H1 (cell line): ENCODE results near the gene TDRD3. TPM values are rescaled to one million over a fixed set of nuclear protein-coding genes. Genes with fewer than 3 reads are reported as not detected.

Experiments used
- CTCF ChIA-PET: fragments of 300-600 bp; sonication (Branson Sonifier 250); formaldehyde crosslinking; loops from one replicate; lab custom pipeline; 2021; ENCODE audit not compliant: partially characterized antibody; lab: Charles Lee
- POLR2A ChIA-PET: fragments of 300-600 bp; sonication (Branson Sonifier 250); formaldehyde crosslinking; loops from one replicate; lab custom pipeline; 2021; ENCODE audit warnings: inconsistent platforms; ENCODE audit not compliant: partially characterized antibody; lab: Charles Lee
- DNase-seq, 2 experiments: peaks; one replicate each; pipeline versions ENCODE4 v3.0.0 to v3.0.0-alpha.2; 2010 to 2022; ENCODE audit warnings: low spot score in 2 of 2, low read depth in 1 of 2, mixed read lengths in 1 of 2
- FAIRE-seq: peaks from 2 replicates; lab custom pipeline; 2011; peaks lifted over from hg19 to GRCh38; lab: Jason Lieb, UNC
- H2AFZ ChIP-seq: 2 replicates; pipeline ENCODE4 v1.8.1; 2012; ENCODE audit warnings: low read length, inconsistent platforms
- H2AK5ac ChIP-seq: 2 replicates; pipeline ENCODE4 v1.6.1; 2013; ENCODE audit warnings: low read depth, low read length
- H2BK120ac ChIP-seq: replicated peaks from 2 replicates; pipeline ENCODE3; 2013; ENCODE audit warnings: low read depth, low read length, inconsistent platforms
- H2BK12ac ChIP-seq: 2 replicates; pipeline ENCODE4 v1.6.1; 2013; ENCODE audit warnings: low read depth, low read length
- H2BK15ac ChIP-seq: 2 replicates; pipeline ENCODE4 v1.6.1; 2013; ENCODE audit warnings: low read length
- H2BK20ac ChIP-seq: 2 replicates; pipeline ENCODE4 v1.6.1; 2013; ENCODE audit warnings: low read length
- H2BK5ac ChIP-seq: 2 replicates; pipeline ENCODE4 v1.6.1; 2013; ENCODE audit warnings: low read depth, low read length
- H3K14ac ChIP-seq: 2 replicates; pipeline ENCODE4 v1.6.1; 2013; ENCODE audit warnings: inconsistent platforms; ENCODE audit not compliant: insufficient read length
- H3K18ac ChIP-seq: 2 replicates; pipeline ENCODE4 v1.6.1; 2013; ENCODE audit warnings: low read length; ENCODE audit errors: extremely low read depth
- H3K23ac ChIP-seq: 2 replicates; pipeline ENCODE4 v1.6.1; 2013; ENCODE audit warnings: inconsistent platforms; ENCODE audit not compliant: insufficient read length
- H3K23me2 ChIP-seq: 2 replicates; pipeline ENCODE4 v1.6.1; 2013; ENCODE audit warnings: low read depth, low read length
- H3K27ac ChIP-seq: 2 replicates; pipeline ENCODE4 v1.6.1; 2011; ENCODE audit warnings: low read depth, low read length, inconsistent platforms
- H3K27me3 ChIP-seq, 4 experiments: replicated peaks in 1 of 4; 1 replicate in 1 of 4; 2 replicates in 3 of 4; pipeline versions ENCODE4 v1.6.1 to v1.8.1; 2011 to 2013; ENCODE audit warnings: low read length in 3 of 4, mild to moderate bottlenecking in 3 of 4, inconsistent platforms in 2 of 4, mixed read lengths in 2 of 4, moderate library complexity in 1 of 4; ENCODE audit not compliant: control insufficient read depth in 3 of 4, insufficient read depth in 3 of 4; ENCODE audit errors: extremely low read depth in 1 of 4
- H3K36me3 ChIP-seq, 4 experiments: 2 replicates each; pipeline versions ENCODE4 v1.6.1 to v1.8.1; 2011 to 2013; ENCODE audit warnings: mild to moderate bottlenecking in 4 of 4, low read length in 3 of 4, moderate library complexity in 2 of 4, control low read depth in 1 of 4, inconsistent platforms in 1 of 4; ENCODE audit not compliant: insufficient read depth in 4 of 4, control insufficient read depth in 2 of 4
- H3K4ac ChIP-seq: replicated peaks from 2 replicates; pipeline ENCODE3; 2013; ENCODE audit warnings: low read length, low read depth, mixed read lengths, inconsistent platforms; ENCODE audit not compliant: insufficient read length
- H3K4me1 ChIP-seq, 4 experiments: replicated peaks in 1 of 4; 1 replicate in 1 of 4; 2 replicates in 3 of 4; pipeline versions ENCODE4 v1.6.1 to v1.8.1; 2011 to 2013; ENCODE audit warnings: low read length in 3 of 4, inconsistent platforms in 2 of 4, mixed read lengths in 1 of 4; ENCODE audit not compliant: insufficient read depth in 4 of 4, control insufficient read depth in 3 of 4
- H3K4me2 ChIP-seq, 2 experiments: 2 replicates each; pipeline versions ENCODE4 v1.6.1 to v1.8.1; 2011 to 2013; ENCODE audit warnings: low read depth in 2 of 2, low read length in 2 of 2, control low read depth in 1 of 2, inconsistent platforms in 1 of 2, mild to moderate bottlenecking in 1 of 2; ENCODE audit not compliant: insufficient read depth in 1 of 2
- H3K4me3 ChIP-seq, 4 experiments: fragments of 200-600, 300-600 bp in 1 of 4; sonication (generic), shearing (Covaris generic), sonication (Bioruptor Twin) in 1 of 4; 2 replicates each; pipeline versions ENCODE4 v1.5.1 to v1.8.1; 2011 to 2016; ENCODE audit warnings: low read length in 4 of 4, low read depth in 3 of 4, control low read depth in 2 of 4, inconsistent platforms in 2 of 4, mild to moderate bottlenecking in 2 of 4, mixed read lengths in 1 of 4, moderate library complexity in 1 of 4; ENCODE audit not compliant: insufficient read depth in 2 of 4; ENCODE audit errors: extremely low read depth in 1 of 4
- H3K56ac ChIP-seq: replicated peaks from 2 replicates; pipeline ENCODE3; 2013; ENCODE audit warnings: low read depth, mild to moderate bottlenecking, mixed read lengths, low read length, inconsistent platforms; ENCODE audit not compliant: insufficient read length
- H3K79me1 ChIP-seq: 2 replicates; pipeline ENCODE4 v1.6.1; 2013; ENCODE audit warnings: low read depth, low read length, control low read depth
- H3K79me2 ChIP-seq, 2 experiments: 2 replicates each; pipeline versions ENCODE4 v1.6.1 to v1.8.1; 2012 to 2013; ENCODE audit warnings: low read length in 2 of 2, mild to moderate bottlenecking in 2 of 2, inconsistent platforms in 1 of 2; ENCODE audit not compliant: insufficient read depth in 2 of 2, control insufficient read depth in 1 of 2
- H3K9ac ChIP-seq, 4 experiments: replicated peaks in 1 of 4; 1 replicate in 1 of 4; 2 replicates in 3 of 4; pipeline versions ENCODE4 v1.6.1 to v1.8.1; 2011 to 2013; ENCODE audit warnings: low read depth in 3 of 4, low read length in 3 of 4, control low read depth in 2 of 4, mild to moderate bottlenecking in 2 of 4, moderate library complexity in 2 of 4, inconsistent platforms in 1 of 4; ENCODE audit errors: extremely low read depth in 1 of 4
- H3K9me3 ChIP-seq, 2 experiments: 2 replicates each; pipeline versions ENCODE4 v1.6.1 to v1.8.1; 2012 to 2013; ENCODE audit warnings: mild to moderate bottlenecking in 2 of 2, moderate library complexity in 2 of 2, control low read depth in 1 of 2, inconsistent platforms in 1 of 2, low read depth in 1 of 2, low read length in 1 of 2, mixed read lengths in 1 of 2; ENCODE audit not compliant: insufficient read depth in 2 of 2
- H4K20me1 ChIP-seq, 2 experiments: replicated peaks in 1 of 2; 2 replicates each; pipeline versions ENCODE3 to v1.8.1; 2011 to 2013; ENCODE audit warnings: inconsistent platforms in 2 of 2, low read length in 2 of 2, mild to moderate bottlenecking in 1 of 2; ENCODE audit not compliant: insufficient read depth in 2 of 2, control insufficient read depth in 1 of 2
- H4K5ac ChIP-seq: 2 replicates; pipeline ENCODE4 v1.6.1; 2013; ENCODE audit warnings: low read length, low read depth, mixed read lengths, inconsistent platforms; ENCODE audit not compliant: insufficient read length
- H4K8ac ChIP-seq: 2 replicates; pipeline ENCODE4 v1.8.0; 2013; ENCODE audit warnings: mild to moderate bottlenecking, moderate library complexity, low read length, inconsistent platforms; ENCODE audit not compliant: insufficient read depth; ENCODE audit errors: extremely low read depth
- H4K91ac ChIP-seq: replicated peaks from 2 replicates; pipeline ENCODE3; 2013; ENCODE audit warnings: low read length, mixed read lengths, inconsistent platforms; ENCODE audit not compliant: insufficient read length
- ASH2L ChIP-seq: fragments of 200-600, 300-600 bp; sonication (generic); IDR thresholded peaks from one replicate; pipeline ENCODE4 v1.7.1; 2017; ENCODE audit warnings: low read length
- BACH1 ChIP-seq: IDR thresholded peaks from 2 replicates; pipeline ENCODE4 v1.6.1; 2012; ENCODE audit warnings: low read length, improper control_type of control experiment
- BRCA1 ChIP-seq: IDR thresholded peaks from 2 replicates; pipeline ENCODE4 v1.6.1; 2012; ENCODE audit warnings: low read depth, low read length, improper control_type of control experiment
- CEBPB ChIP-seq: IDR thresholded peaks from 2 replicates; pipeline ENCODE4 v1.6.1; 2012; ENCODE audit warnings: low read depth, low read length
- CREB1 ChIP-seq: IDR thresholded peaks from 2 replicates; pipeline ENCODE4 v1.6.1; 2012; ENCODE audit warnings: inconsistent platforms
- CTBP2 ChIP-seq: IDR thresholded peaks from 2 replicates; pipeline ENCODE4 v1.7.0; 2011; ENCODE audit warnings: borderline replicate concordance, mild to moderate bottlenecking, moderate library complexity, mixed read lengths, low read length; ENCODE audit not compliant: insufficient read depth, insufficient read length
- GABPA ChIP-seq: IDR thresholded peaks from 2 replicates; pipeline ENCODE4 v1.6.1; 2011; ENCODE audit warnings: mild to moderate bottlenecking, low read length, moderate library complexity, borderline replicate concordance; ENCODE audit not compliant: insufficient read depth
- KDM5A ChIP-seq: fragments of 200-600 bp; IDR thresholded peaks from 2 replicates; pipeline ENCODE4 v1.7.1; 2012; ENCODE audit warnings: mild to moderate bottlenecking, low read length, inconsistent platforms, mixed read lengths
- MAX ChIP-seq: IDR thresholded peaks from 2 replicates; pipeline ENCODE4 v1.6.1; 2012; ENCODE audit warnings: inconsistent platforms
- POU5F1 ChIP-seq: IDR thresholded peaks from 2 replicates; pipeline ENCODE4 v1.6.1; 2011; ENCODE audit warnings: low read depth, mild to moderate bottlenecking, low read length, moderate library complexity
- RNF2 ChIP-seq: fragments of 200-900, 300-1000 bp; sonication (generic); IDR thresholded peaks from 2 replicates; pipeline ENCODE4 v1.7.1; 2016; ENCODE audit warnings: borderline replicate concordance, low read depth, mild to moderate bottlenecking, antibody characterized with exemption, low read length; ENCODE audit not compliant: poor library complexity, severe bottlenecking; ENCODE audit errors: missing control alignments
- RXRA ChIP-seq: IDR thresholded peaks from 2 replicates; pipeline ENCODE4 v1.6.1; 2011; ENCODE audit warnings: low read depth, mild to moderate bottlenecking, low read length, moderate library complexity; ENCODE audit not compliant: insufficient read depth
- SIRT6 ChIP-seq: IDR thresholded peaks from one replicate; pipeline ENCODE4 v1.7.1; 2012; ENCODE audit warnings: low read length, inconsistent platforms
- SP2 ChIP-seq: IDR thresholded peaks from 2 replicates; pipeline ENCODE4 v1.6.1; 2012; ENCODE audit warnings: mild to moderate bottlenecking, low read length, inconsistent platforms
- TBP ChIP-seq: IDR thresholded peaks from 2 replicates; pipeline ENCODE4 v1.6.1; 2011; ENCODE audit warnings: low read depth, low read length, improper control_type of control experiment
- TEAD4 ChIP-seq: IDR thresholded peaks from 2 replicates; pipeline ENCODE4 v1.6.1; 2012; ENCODE audit warnings: low read depth, low read length, inconsistent platforms, mixed read lengths
- WGBS, 2 experiments: shearing (Covaris generic) in 1 of 2; methylation state at CpG; one replicate each; pipeline versions ENCODE4 v1.1.6 to v1.1.7; 2013 to 2015; ENCODE audit warnings: low lambda C conversion rate in 2 of 2, mixed read lengths in 2 of 2, inconsistent platforms in 1 of 2, low coverage in 1 of 2, missing lambda C conversion rate in 1 of 2; ENCODE audit not compliant: insufficient replicate concordance in 2 of 2, insufficient coverage in 1 of 2, insufficient read length in 1 of 2; ENCODE audit errors: extremely low coverage in 1 of 2, missing lambda C conversion rate in 1 of 2; 5-methylcytosine and 5-hydroxymethylcytosine counted together
- polyA plus RNA-seq, 7 experiments: library from polyadenylated mRNA; depleted of rRNA in 3 of 7; stranded (reverse) in 5 of 7; unstranded in 2 of 7; fragments of >200 nt in 5 of 7; fragments of 200-250 nt in 2 of 7; gene quantifications; 1 replicate in 5 of 7; 2 replicates in 1 of 7; 4 replicates in 1 of 7; pipeline versions ENCODE4 v1.2.1 to v1.2.3, GENCODE V29; 2011 to 2013; ENCODE audit warnings: missing spikeins in 2 of 7, mixed read lengths in 2 of 7
- total RNA-seq: library from RNA; stranded (reverse); fragmentation: NEBNext Ultra II Directional; extraction: Animal tissue kit (Norgen Biotek cat#: 25700); gene quantifications from 2 replicates; pipeline ENCODE4 v1.2.1, GENCODE V29; 2021

The TDRD3 gene
- total and polyA plus RNA-seq, 2 of the 8 experiments (the other 6 are each of a cell fraction or from before 2014, with no cell fraction given): 2.5 to 14.7 TPM

- Histone ChIP-seq H3K9me3 (no peaks in the 10 kb centered on the region), H2BK5ac (no peak overlapping the region), H2BK20ac (no peak overlapping the region), H4K91ac (no peak overlapping the region), H3K18ac (no peak overlapping the region), H3K4me3 (no peak overlapping the region), H3K23me2 (no peaks in the 10 kb centered on the region), H2BK15ac (no peak overlapping the region), H2BK120ac (no peak overlapping the region), H3K79me2 (no peaks in the 10 kb centered on the region), H2AFZ (no peak overlapping the region), H4K5ac (no peak overlapping the region), H4K20me1 (no peaks in the 10 kb centered on the region), H3K79me1 (no peaks in the 10 kb centered on the region), H3K4me1 (no peaks in the 10 kb centered on the region), H3K27ac (no peak overlapping the region), H2BK12ac (no peak overlapping the region), H2AK5ac (no peak overlapping the region), H3K9ac (no peak overlapping the region), H3K4me2 (no peak overlapping the region), H3K56ac (no peak overlapping the region), H3K4ac (no peak overlapping the region), H3K27me3 (no peaks in the 10 kb centered on the region), H4K8ac (no peak overlapping the region), H3K23ac (no peak overlapping the region), H3K14ac (no peak overlapping the region), H3K36me3 (no peaks in the 10 kb centered on the region)
- ChIA-PET CTCF (interaction anchor here (0.7 to 3.5 kb wide), 10 partner anchors 9 to 1048 kb away, joined by 3 to 27 read pairs (median 6); no protein-coding TSS in a partner anchor), POLR2A (no interaction called here)
- no peak for FAIRE-seq
- 91% methylated on average over 7 of the region's 7 CpGs; no CpG with 5 or more reads in 1 of the 2 experiments for WGBS, 2 experiments
- no peak for DNase-seq
- no peak for TF ChIP-seq KDM5A
- TF ChIP-seq BACH1: no peak
- TF ChIP-seq TBP: no peak
- TF ChIP-seq CEBPB: no peak
- no peak for TF ChIP-seq TEAD4
- TF ChIP-seq BRCA1: no peak
- no peak for TF ChIP-seq POU5F1
- no peak for TF ChIP-seq MAX
- no peak for TF ChIP-seq SP2
- no peak for TF ChIP-seq CREB1
- TF ChIP-seq SIRT6: no peak
- TF ChIP-seq RNF2: no peak
- TF ChIP-seq CTBP2: no peak
- no peak for TF ChIP-seq ASH2L
- no peak for TF ChIP-seq GABPA
- TF ChIP-seq RXRA: no peak
Observed at GRCh38 chr13:60370343-60370742, 26.7 kb upstream of the TDRD3 start.
